Measurements from ENCODE around the gene LRCH3.

- TF ChIP-seq EZH2phosphoT487 (IDR thresholded peaks at IDR 0.05; ENCODE audit: borderline replicate concordance, low read length) (no peak), CTCF (conservative IDR thresholded peaks at IDR 0.05; ENCODE audit: low read depth, low read length) (no peak)
Measured at GRCh38 chr3:197782230-197782629, 8.8 kb upstream of the LRCH3 start.

Measured in PC-3 (cell line).